Activated T-cell treated with anti-CD3 and anti-CD28 coated beads for 1 hour (primary cell): ENCODE measurements around the gene PTPRN2.
"Not testable (repeated sequence)": the region's sequence is repeated elsewhere in the genome, so short reads cannot be mapped to it uniquely, and the experiment has no call there.

Source experiments
- DNase-seq: peaks from one replicate; pipeline ENCODE4 v3.0.0-alpha.2; 2020; ENCODE audit warnings: low read depth

Gene PTPRN2

GRCh38 chr7:157577061-157577460 is 1010.6 kb downstream of the PTPRN2 start:
- DNase-seq = no peak

DNA sequence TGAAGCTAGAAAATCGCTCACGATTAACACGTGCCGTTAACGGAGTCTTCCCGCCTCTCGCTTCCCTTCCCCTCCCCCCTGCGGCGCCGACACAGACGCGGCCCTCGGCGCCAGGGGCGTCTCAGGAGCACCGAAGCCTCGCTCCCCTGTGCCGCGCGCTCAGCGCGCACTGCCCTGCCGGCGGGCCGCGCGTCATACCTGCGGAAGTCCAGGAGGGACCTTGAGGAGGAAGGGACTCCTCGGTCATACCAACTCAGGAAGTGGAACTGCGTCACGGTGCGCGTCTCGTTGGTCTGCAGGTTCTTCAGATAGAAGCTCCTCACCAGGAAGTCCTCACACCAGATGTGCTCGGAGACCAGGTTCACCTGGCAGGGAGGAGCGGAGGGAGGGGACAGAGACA is 1011.2 kb downstream of the PTPRN2 start:
- peak; percentile 28 for DNase-seq

GRCh38 chr7:157575777-157576176 is 1011.8 kb downstream of the PTPRN2 start:
- no peak for DNase-seq

DNA sequence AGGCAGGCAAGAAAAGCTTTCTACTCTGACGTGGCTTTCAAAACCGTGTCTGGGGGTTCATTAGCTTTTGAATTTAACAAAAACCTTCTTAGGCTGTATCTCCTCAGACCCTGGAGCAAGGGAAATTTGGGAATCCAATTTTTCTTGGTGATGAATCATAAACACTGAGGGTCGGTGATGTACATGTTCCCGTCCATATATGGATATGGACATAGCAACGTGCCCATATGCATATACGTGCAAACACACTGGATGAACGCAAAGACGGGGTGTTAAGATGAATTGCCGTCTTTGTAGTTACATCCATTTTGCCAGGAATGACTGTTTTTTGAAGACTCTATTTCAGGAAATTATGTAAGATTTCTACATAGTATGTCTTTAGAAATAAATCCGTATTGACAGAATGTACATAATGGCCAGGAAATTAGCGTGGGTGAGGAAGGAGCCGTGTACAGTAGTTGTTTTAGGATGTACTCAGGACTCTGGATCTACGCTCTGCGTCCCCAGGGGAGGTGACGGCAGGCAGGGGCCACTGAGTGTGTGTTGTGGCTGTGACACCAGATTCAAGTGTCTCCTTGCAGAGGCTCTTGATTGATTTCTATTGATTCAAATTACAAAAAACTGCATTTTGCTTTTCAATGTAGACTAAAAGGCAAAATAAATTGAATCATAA is 1012.6 kb downstream of the PTPRN2 start:
- DNase-seq = no peak

- no peak for DNase-seq
Observed at GRCh38 chr7:157574120-157574825, 1013.4 kb downstream of the PTPRN2 start.

- DNase-seq = no peak
Observed at GRCh38 chr7:157573244-157573643, 1014.4 kb downstream of the PTPRN2 start.

- no peak for DNase-seq
Observed at GRCh38 chr7:157572622-157573021, 1015.0 kb downstream of the PTPRN2 start.

- no peak for DNase-seq
Observed at GRCh38 chr7:157570531-157571200, 1017.0 kb downstream of the PTPRN2 start.

DNA sequence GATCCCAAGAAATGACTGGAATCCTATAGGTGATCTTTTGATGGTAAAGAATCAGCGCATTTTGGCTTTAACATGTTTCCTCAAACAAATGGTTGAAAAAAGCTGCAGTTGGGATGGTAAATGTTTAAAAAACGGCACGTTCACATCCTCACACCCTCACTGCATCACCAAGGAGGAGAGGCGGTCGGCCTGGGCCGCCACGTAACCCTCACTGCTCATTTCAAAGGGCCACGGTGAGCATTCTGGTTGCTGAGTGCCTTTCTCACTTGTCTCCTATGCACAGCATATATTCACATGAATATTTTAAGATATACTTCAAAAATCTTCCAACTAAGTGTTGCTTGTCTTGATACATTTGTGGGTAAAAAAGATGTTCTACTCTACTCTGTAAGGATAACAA is 1017.7 kb downstream of the PTPRN2 start:
- no peak for DNase-seq

DNA sequence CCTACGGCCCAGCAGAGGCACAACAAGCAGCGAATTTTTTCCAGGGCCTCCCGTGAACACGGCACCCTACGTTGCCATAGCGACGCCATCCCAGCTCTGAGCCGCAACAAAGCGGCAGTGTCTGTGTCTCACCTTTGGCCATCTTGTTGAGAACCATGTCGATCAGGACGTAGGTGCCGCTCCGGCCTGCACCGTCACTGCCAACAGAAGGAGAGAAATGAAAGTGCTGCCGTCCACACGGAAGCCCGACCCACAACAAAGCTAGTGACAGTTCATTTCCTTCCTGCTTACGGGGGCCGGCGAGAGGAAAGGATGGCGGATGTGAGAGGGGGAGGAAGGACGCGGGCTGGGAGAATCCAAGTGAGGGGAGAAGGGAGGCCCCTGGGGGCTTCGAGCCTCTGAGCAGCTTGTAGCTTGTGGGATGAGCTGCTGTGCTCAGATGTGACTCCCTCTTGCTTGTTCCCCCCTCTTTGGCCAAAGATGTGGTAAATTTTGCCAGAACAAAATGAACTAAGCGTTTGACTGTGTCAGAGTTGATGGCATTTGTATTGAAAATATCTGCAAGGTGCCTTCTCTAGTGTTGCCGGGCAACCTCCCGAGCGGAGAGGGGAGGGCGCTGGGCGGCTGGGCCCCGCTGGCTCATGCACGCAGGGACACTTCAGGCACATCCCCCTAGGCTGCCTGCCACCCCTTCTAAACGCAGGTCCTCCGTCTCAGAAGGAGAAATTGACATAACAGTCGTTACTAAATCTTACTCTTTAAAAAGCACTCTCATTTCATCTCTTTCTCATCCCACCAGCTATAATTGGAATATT is 1018.6 kb downstream of the PTPRN2 start:
- DNase-seq = peak; percentile 46

- DNase-seq = no peak
Observed at GRCh38 chr7:157568106-157568769, 1019.4 kb downstream of the PTPRN2 start.

GRCh38 chr7:157567666-157568065 is 1020.0 kb downstream of the PTPRN2 start:
- no peak for DNase-seq

- no peak for DNase-seq
Observed at GRCh38 chr7:157566631-157567006, 1021.0 kb downstream of the PTPRN2 start.

- no peak for DNase-seq
Observed at GRCh38 chr7:157565981-157566630, 1021.5 kb downstream of the PTPRN2 start.

DNA sequence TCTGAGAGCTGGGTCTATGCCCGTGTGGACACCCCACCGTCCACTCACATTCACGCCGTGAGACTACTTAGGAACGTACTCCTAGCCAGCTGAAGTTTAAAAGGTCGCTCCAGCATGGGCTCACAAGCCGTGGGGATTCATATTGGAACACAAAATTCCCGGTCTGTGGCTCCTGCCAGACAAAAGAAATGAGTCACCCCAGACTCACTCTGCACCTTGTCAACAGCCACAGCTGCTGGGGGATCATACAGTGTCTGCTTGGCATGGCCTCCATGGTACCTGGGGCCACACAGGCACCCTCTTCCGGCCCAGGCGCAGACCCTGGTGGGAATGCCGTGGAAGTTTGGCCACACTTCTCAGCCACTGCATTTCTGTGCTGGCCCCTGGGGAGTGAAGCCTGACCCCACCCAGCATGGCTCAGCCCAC is 1022.4 kb downstream of the PTPRN2 start:
- DNase-seq = no peak

- DNase-seq = no peak
Observed at GRCh38 chr7:157564517-157565177, 1023.0 kb downstream of the PTPRN2 start.

- DNase-seq = not testable (repeated sequence)
Observed at GRCh38 chr7:157563467-157564135, 1024.0 kb downstream of the PTPRN2 start.

DNA sequence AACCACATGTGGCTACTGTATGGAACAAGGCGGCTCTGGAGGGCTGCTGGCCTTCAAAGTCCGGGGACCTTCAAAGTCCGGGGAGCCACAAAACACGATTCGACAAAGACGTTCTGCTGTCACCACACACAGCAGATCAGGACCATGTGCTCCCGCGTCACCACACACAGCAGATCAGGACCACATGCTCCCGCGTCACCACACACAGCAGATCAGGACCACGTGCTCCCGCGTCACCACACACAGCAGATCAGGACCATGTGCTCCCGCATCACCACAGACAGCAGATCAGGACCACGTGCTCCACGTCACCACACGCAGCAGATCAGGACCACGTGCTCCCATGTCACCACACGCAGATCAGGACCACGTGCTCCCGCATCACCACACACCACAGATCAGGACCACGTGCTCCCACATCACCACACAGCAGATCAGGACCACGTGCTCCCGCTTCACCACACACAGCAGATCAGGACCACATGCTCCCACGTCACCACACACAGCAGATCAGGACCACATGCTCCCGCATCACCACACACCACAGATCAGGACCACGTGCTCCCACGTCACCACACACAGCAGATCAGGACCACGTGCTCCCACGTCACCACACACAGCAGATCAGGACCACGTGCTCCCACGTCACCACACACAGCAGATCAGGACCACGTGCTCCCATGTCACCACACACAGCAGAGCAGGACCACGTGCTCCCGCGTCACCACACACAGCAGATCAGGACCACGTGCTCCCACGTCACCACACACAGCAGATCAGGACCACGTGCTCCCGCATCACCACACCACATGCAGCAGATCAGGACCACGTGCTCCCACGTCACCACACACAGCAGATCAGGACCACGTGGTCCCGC is 1024.9 kb downstream of the PTPRN2 start:
- DNase-seq = not testable (repeated sequence)

DNA sequence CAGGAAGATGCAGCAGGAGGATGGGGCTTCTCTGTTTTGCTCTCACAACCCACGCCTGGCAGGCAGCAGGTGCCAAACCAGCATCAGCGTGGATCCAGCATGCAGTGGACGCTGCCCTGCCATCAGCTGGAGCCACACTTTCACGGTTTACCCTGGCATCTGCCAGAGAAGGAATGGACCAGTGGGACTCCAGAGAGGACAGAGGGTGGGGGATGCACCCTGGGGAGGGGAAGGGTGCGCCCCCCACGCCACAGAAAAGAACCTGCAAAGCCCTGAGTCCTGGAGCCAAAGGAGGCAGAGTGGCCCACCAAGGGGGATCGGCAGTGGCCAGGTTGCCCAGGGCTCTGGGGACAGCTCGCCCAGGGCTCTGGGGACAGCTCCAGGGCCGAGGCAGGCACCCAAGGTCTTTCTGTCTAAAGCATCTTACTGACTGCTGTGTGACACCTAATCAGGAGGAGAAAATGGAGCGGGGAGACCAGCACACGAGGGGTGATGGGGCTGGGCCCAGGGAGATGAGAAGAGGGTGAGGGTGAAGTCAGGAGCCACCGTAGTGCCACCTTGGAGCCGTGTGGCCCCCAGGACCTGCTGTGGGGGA is 1025.7 kb downstream of the PTPRN2 start:
- no peak for DNase-seq
